GM19193 (cell line): Measurements from ENCODE around the gene RAB38.

Source experiments
- POLR2A ChIP-seq: IDR thresholded peaks from 4 replicates; pipeline ENCODE4 v1.6.1; 2011; ENCODE audit not compliant: insufficient read depth, insufficient read length; ENCODE audit errors: extremely low read depth

Gene RAB38

GRCh38 chr11:88174709-88175568 lies at the start of gene RAB38:
Gene RAB38, minus strand, starts transcription at chr11:88175443. Its CDS starts 59 bp downstream, at chr11:88175384.
- TF ChIP-seq POLR2A = peak; percentile 17

- TF ChIP-seq POLR2A = no peak
These were observed 38.2 kb upstream of the RAB38 start for GRCh38 chr11:88213406-88213805.

GRCh38 chr11:88212300-88212699 lies 37.1 kb upstream of the RAB38 start:
- TF ChIP-seq POLR2A = no peak

- TF ChIP-seq POLR2A = no peak
These were observed 33.5 kb upstream of the RAB38 start for GRCh38 chr11:88208745-88209144.

- no peak for TF ChIP-seq POLR2A
These were observed 31.5 kb upstream of the RAB38 start for GRCh38 chr11:88206751-88207150.

- no peak for TF ChIP-seq POLR2A
These were observed 29.1 kb upstream of the RAB38 start for GRCh38 chr11:88204353-88204752.

- no peak for TF ChIP-seq POLR2A
These were observed 28.4 kb upstream of the RAB38 start for GRCh38 chr11:88203604-88204003.

GRCh38 chr11:88202498-88202897 lies 27.3 kb upstream of the RAB38 start:
- no peak for TF ChIP-seq POLR2A

GRCh38 chr11:88196393-88196792 lies 21.1 kb upstream of the RAB38 start:
- no peak for TF ChIP-seq POLR2A

GRCh38 chr11:88195908-88196307 lies 20.7 kb upstream of the RAB38 start:
- TF ChIP-seq POLR2A = no peak

- no peak for TF ChIP-seq POLR2A
These were observed 19.7 kb upstream of the RAB38 start for GRCh38 chr11:88194990-88195389.

GRCh38 chr11:88193278-88193677 lies 18.0 kb upstream of the RAB38 start:
- no peak for TF ChIP-seq POLR2A

- no peak for TF ChIP-seq POLR2A
These were observed 13.7 kb upstream of the RAB38 start for GRCh38 chr11:88188932-88189253.

GRCh38 chr11:88188251-88188931 lies 13.1 kb upstream of the RAB38 start:
- no peak for TF ChIP-seq POLR2A

GRCh38 chr11:88183233-88183632 lies 8.0 kb upstream of the RAB38 start:
- TF ChIP-seq POLR2A = no peak

GRCh38 chr11:88181776-88182175 lies 6.5 kb upstream of the RAB38 start:
- no peak for TF ChIP-seq POLR2A
